BLaER1 (cell line): ENCODE measurements around the gene TENT5C.

ENCODE experiments used
- H3K27ac ChIP-seq: shearing (Covaris generic); formaldehyde crosslinking; 2 replicates; pipeline ENCODE4 v1.8.1; 2022
- H3K27me3 ChIP-seq: shearing (Covaris generic); formaldehyde crosslinking; 2 replicates; pipeline ENCODE4 v1.8.1; 2022
- H3K36me3 ChIP-seq: shearing (Covaris generic); formaldehyde crosslinking; 2 replicates; pipeline ENCODE4 v1.8.1; 2022
- H3K4me1 ChIP-seq: shearing (Covaris generic); formaldehyde crosslinking; 2 replicates; pipeline ENCODE4 v1.8.1; 2022
- H3K4me2 ChIP-seq: shearing (Covaris generic); formaldehyde crosslinking; 2 replicates; pipeline ENCODE4 v1.8.1; 2022
- H3K4me3 ChIP-seq: shearing (Covaris generic); formaldehyde crosslinking; 2 replicates; pipeline ENCODE4 v1.8.1; 2022
- H3K9ac ChIP-seq: shearing (Covaris generic); formaldehyde crosslinking; 2 replicates; pipeline ENCODE4 v1.8.1; 2022
- H3K9me3 ChIP-seq: shearing (Covaris generic); formaldehyde crosslinking; 2 replicates; pipeline ENCODE4 v1.8.1; 2022
- H4K20me1 ChIP-seq: shearing (Covaris generic); formaldehyde crosslinking; 2 replicates; pipeline ENCODE4 v1.8.1; 2022
- Cebpa-rat ChIP-seq: shearing (Covaris generic); IDR thresholded peaks from 2 replicates; pipeline ENCODE4 v1.8.1; 2022

TENT5C gene

DNA sequence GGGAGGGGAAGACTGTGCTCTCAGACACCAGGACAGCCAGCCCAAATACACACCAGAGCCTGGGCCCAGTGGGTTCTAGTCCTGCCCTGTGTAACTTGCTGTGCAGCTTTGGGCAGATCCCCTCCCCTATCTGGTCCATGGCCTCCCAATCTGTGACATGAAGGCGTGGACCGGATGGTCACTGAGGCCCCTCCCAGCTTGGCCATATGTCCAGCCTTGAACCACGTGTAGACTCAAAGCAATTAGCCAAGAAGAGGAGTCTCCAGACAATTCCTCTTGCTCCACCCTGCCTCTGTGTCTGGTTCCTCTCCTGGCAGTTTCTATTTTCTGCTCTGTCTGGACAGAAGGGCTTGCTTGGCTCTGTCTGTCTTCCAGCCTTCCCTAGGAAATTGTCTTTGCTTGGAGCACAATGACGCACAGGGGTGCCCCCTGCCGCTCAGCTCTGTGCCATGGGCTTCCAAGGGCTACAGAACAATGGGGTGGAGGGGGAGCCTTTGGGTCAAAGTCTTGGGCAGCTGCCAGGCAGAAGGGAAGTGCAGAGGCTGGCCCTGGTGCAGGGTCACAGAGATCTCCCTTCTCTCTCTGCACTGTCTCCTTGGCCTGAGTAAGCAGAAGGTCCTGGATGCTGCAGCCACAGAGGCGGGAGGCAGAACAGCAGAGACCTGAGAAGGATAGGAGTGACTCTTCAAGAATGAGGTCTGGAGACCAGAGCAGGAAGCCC, 66.1 kb downstream of the TENT5C start:
- Histone ChIP-seq H3K4me3 (no peak overlapping the region), H3K36me3 (no peaks in the 10 kb centered on the region), H3K27me3 (no peaks in the 10 kb centered on the region), H4K20me1 (no peaks in the 10 kb centered on the region), H3K9ac (no peak overlapping the region), H3K4me1 (0 out of 2 replicates have a peak, but pooled peaks cover 9% of the 10 kb centered on the region), H3K27ac (no peak overlapping the region), H3K9me3 (no peaks in the 10 kb centered on the region), H3K4me2 (no peak overlapping the region)
- TF ChIP-seq Cebpa-rat: no peak

- no peak overlapping the region for H3K27ac ChIP-seq
- no peaks in the 10 kb centered on the region for H3K27me3 ChIP-seq
- no peaks in the 10 kb centered on the region for H4K20me1 ChIP-seq
- H3K9me3 ChIP-seq: no peaks in the 10 kb centered on the region
- no peak overlapping the region for H3K4me3 ChIP-seq
- TF ChIP-seq Cebpa-rat: no peak
- peaks cover 13% of the 10 kb centered on the region for H3K4me1 ChIP-seq
- no peak overlapping the region for H3K4me2 ChIP-seq
- H3K9ac ChIP-seq: no peak overlapping the region
- no peaks in the 10 kb centered on the region for H3K36me3 ChIP-seq
These were observed 66.9 kb downstream of the TENT5C start for GRCh38 chr1:117672756-117673155.

DNA sequence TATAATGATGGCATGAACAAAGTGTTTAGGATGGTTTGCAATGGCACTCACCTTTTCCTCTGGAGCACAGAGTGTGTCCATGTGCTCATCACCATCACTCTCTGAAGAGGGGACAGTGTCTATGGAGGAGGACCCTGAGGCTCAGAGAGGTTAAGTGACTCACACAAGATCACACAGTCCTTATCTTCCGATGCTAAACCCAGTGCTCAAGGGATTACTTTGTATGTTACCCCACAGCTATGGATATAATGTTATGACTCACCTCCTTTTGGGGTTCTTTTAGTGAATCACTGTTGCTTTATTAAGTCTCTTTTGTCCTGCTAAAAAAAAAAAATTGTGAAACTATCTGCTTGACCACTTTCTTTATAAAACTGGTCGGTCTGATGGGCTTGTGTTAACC, 67.6 kb downstream of the TENT5C start:
- H3K27me3 ChIP-seq: no peaks in the 10 kb centered on the region
- H3K4me2 ChIP-seq: no peak overlapping the region
- H3K4me3 ChIP-seq: no peak overlapping the region
- no peaks in the 10 kb centered on the region for H4K20me1 ChIP-seq
- no peaks in the 10 kb centered on the region for H3K36me3 ChIP-seq
- no peak for TF ChIP-seq Cebpa-rat
- H3K4me1 ChIP-seq: peaks cover 20% of the 10 kb centered on the region
- no peak overlapping the region for H3K9ac ChIP-seq
- no peak overlapping the region for H3K27ac ChIP-seq
- no peaks in the 10 kb centered on the region for H3K9me3 ChIP-seq

- Histone ChIP-seq H3K4me2 (no peak overlapping the region), H4K20me1 (no peaks in the 10 kb centered on the region), H3K9me3 (no peaks in the 10 kb centered on the region)
These were observed 68.9 kb downstream of the TENT5C start for GRCh38 chr1:117674521-117675400.

GRCh38 chr1:117675907-117676430, 70.1 kb downstream of the TENT5C start:
- Histone ChIP-seq H3K4me2 (no peak overlapping the region), H3K27ac (no peak overlapping the region), H3K4me3 (no peak overlapping the region), H3K36me3 (no peaks in the 10 kb centered on the region), H3K9ac (no peak overlapping the region), H3K4me1 (peaks cover 16% of the 10 kb centered on the region), H4K20me1 (no peaks in the 10 kb centered on the region), H3K9me3 (no peaks in the 10 kb centered on the region), H3K27me3 (no peaks in the 10 kb centered on the region)
- no peak for TF ChIP-seq Cebpa-rat

More at GRCh38 chr1:117674521-117675400, 68.9 kb downstream of the TENT5C start:
- TF ChIP-seq Cebpa-rat: no peak
- Histone ChIP-seq H3K27me3 (no peaks in the 10 kb centered on the region), H3K4me1 (peaks cover 24% of the 10 kb centered on the region), H3K9ac (no peak overlapping the region), H3K4me3 (no peak overlapping the region), H3K36me3 (no peaks in the 10 kb centered on the region), H3K27ac (no peak overlapping the region)

DNA sequence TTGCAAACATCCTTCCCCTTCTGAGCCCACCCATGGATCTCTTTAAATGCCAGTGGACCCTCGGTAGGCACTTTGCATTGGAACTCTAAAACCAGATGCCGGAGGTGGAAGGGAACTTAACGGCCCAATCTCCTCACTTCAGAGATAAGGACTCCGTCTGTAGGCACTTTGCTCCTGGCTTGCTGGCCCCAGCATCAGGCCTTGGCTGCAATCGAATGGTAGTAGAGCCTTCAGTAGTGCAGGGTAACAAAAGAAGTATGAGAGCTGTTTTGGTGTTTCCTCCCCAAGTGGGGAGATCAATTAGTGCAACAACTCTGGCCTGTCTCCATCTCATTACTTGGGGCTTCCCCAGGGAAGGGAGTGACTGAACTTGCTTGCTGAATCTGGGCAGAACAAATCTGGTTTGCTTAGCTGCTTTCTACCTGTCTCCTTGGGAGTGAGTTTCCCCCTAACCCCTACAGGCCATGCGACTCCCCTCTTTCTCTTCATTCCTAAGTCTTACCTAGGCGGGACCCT, 70.8 kb downstream of the TENT5C start:
- Histone ChIP-seq H3K9me3 (no peaks in the 10 kb centered on the region), H4K20me1 (no peaks in the 10 kb centered on the region), H3K27me3 (no peaks in the 10 kb centered on the region), H3K4me2 (no peak overlapping the region), H3K4me1 (peaks cover 15% of the 10 kb centered on the region), H3K36me3 (no peaks in the 10 kb centered on the region), H3K9ac (no peak overlapping the region), H3K4me3 (no peak overlapping the region), H3K27ac (no peak overlapping the region)
- TF ChIP-seq Cebpa-rat: no peak
